PC-3 (cell line): ENCODE results near the gene MATN4.

Experiments
- EZH2 ChIP-seq: fragments of 300-600 bp; sonication (generic); IDR thresholded peaks from one replicate; pipeline ENCODE4 v1.6.1; 2017; ENCODE audit warnings: antibody characterized with exemption, mild to moderate bottlenecking, low read length; ENCODE audit not compliant: unreplicated experiment
- EZH2phosphoT487 ChIP-seq: fragments of 300-600 bp; sonication (generic); IDR thresholded peaks from 2 replicates; pipeline ENCODE4 v1.6.1; 2018; ENCODE audit warnings: mild to moderate bottlenecking, antibody characterized with exemption, low read length, borderline replicate concordance
- TF ChIP-seq, protein P1 (sequence below): fragments of 300-600 bp; sonication (generic); conservative IDR thresholded peaks from 2 replicates; pipeline ENCODE4 v1.5.1; 2017; ENCODE audit warnings: antibody characterized with exemption, low read depth, mild to moderate bottlenecking, low read length

DNA sequence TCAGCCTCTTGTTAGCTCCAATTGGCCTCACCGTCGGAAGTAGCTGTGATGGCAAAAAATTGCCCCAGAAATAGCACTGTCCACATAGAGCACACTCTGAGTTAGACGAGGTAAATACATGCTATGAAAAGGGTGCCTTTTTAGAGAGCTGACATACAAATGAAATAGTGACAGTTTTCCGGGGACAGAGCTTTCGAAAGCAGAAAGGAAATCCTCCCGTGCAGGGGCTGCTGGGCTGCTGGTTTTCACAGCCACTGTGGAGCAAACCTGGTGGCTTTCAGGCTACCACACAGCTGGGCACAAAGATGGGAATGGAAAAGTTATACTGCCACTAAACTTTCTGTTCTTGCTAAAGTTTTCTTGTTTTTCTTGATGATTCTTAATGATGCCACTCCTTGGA, 62.0 kb downstream of the MATN4 start:
- TF ChIP-seq, protein P1, sequence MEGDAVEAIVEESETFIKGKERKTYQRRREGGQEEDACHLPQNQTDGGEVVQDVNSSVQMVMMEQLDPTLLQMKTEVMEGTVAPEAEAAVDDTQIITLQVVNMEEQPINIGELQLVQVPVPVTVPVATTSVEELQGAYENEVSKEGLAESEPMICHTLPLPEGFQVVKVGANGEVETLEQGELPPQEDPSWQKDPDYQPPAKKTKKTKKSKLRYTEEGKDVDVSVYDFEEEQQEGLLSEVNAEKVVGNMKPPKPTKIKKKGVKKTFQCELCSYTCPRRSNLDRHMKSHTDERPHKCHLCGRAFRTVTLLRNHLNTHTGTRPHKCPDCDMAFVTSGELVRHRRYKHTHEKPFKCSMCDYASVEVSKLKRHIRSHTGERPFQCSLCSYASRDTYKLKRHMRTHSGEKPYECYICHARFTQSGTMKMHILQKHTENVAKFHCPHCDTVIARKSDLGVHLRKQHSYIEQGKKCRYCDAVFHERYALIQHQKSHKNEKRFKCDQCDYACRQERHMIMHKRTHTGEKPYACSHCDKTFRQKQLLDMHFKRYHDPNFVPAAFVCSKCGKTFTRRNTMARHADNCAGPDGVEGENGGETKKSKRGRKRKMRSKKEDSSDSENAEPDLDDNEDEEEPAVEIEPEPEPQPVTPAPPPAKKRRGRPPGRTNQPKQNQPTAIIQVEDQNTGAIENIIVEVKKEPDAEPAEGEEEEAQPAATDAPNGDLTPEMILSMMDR: no peak
- TF ChIP-seq EZH2 (no peak), EZH2phosphoT487 (no peak)
